HG02759 (cell line): Measurements from ENCODE around the gene ATP1A4.

ENCODE experiments used
- ATAC-seq: cut with Tn5 transposase; IDR thresholded peaks from one replicate; pipeline ENCODE4 v1.9.1; 2021; ENCODE audit warnings: mild to moderate bottlenecking, moderate library complexity; ENCODE audit not compliant: unreplicated experiment

Gene ATP1A4

GRCh38 chr1:160224606-160225005, 73.2 kb downstream of the ATP1A4 start:
- ATAC-seq: no peak

- ATAC-seq: no peak
Measured at GRCh38 chr1:160225345-160225744, 73.9 kb downstream of the ATP1A4 start.

GRCh38 chr1:160226623-160227022, 75.2 kb downstream of the ATP1A4 start:
- ATAC-seq: no peak

GRCh38 chr1:160227034-160227433, 75.6 kb downstream of the ATP1A4 start:
- ATAC-seq: no peak

- no peak for ATAC-seq
Measured at GRCh38 chr1:160227561-160227960, 76.2 kb downstream of the ATP1A4 start.

- no peak for ATAC-seq
Measured at GRCh38 chr1:160228431-160228830, 77.0 kb downstream of the ATP1A4 start.

GRCh38 chr1:160232911-160233310, 81.5 kb downstream of the ATP1A4 start:
- no peak for ATAC-seq
